Measurements from ENCODE around the gene NBPF4.
"Not testable (repeated sequence)": the region's sequence is repeated elsewhere in the genome, so short reads cannot be mapped to it uniquely, and the experiment has no call there.

DNA sequence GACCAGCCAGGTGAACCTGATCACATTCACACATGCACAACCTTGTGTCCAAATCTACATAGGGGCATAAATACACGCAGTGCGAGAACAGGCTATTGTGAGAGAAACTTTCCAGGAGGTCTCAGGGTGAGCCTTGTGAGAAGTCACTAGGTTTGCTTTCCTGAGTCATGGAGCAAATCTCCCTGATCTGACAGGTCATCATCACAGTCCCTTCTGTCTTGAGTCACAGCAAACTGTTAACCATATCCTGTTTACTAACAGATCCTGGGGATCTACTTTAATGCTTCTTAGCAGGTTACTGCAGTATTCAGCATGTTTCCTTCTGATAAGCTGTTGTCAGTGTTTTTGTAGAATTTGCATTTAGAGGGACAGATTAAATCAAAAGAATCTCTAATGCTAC, 8.6 kb downstream of the NBPF4 start:
- TF ChIP-seq, protein P1, sequence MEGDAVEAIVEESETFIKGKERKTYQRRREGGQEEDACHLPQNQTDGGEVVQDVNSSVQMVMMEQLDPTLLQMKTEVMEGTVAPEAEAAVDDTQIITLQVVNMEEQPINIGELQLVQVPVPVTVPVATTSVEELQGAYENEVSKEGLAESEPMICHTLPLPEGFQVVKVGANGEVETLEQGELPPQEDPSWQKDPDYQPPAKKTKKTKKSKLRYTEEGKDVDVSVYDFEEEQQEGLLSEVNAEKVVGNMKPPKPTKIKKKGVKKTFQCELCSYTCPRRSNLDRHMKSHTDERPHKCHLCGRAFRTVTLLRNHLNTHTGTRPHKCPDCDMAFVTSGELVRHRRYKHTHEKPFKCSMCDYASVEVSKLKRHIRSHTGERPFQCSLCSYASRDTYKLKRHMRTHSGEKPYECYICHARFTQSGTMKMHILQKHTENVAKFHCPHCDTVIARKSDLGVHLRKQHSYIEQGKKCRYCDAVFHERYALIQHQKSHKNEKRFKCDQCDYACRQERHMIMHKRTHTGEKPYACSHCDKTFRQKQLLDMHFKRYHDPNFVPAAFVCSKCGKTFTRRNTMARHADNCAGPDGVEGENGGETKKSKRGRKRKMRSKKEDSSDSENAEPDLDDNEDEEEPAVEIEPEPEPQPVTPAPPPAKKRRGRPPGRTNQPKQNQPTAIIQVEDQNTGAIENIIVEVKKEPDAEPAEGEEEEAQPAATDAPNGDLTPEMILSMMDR (conservative IDR thresholded peaks at IDR 0.05), result not testable (repeated sequence)
- TF ChIP-seq ZFX (IDR thresholded peaks at IDR 0.05), result not testable (repeated sequence)
